Lower leg skin (tissue), 4 donors: Measurements from ENCODE around the gene RPTOR. TPM values are rescaled to one million over a fixed set of nuclear protein-coding genes. Genes with fewer than 3 reads are reported as not detected.

Source experiments
- DNase-seq, 2 donors: peaks; one replicate each; pipeline ENCODE4 v3.0.0-alpha.2; 2019; ENCODE audit warnings: low spot score in 2 of 2
- H3K4me3 ChIP-seq: fragments of 200-600 bp; sonication (generic); 2 replicates; pipeline ENCODE4 v1.5.1; 2017; ENCODE audit warnings: mild to moderate bottlenecking, low read depth; ENCODE audit not compliant: poor library complexity, severe bottlenecking
- CTCF ChIP-seq, 3 donors: fragments of 450-650 bp; IDR thresholded peaks; one replicate each; pipeline ENCODE4 v1.5.1; 2016; ENCODE audit warnings: antibody characterized with exemption in 3 of 3, mild to moderate bottlenecking in 3 of 3, moderate library complexity in 2 of 3
- POLR2A ChIP-seq, 2 donors: fragments of 450-650 bp; IDR thresholded peaks; one replicate each; pipeline ENCODE4 v1.6.1; 2016 to 2017; ENCODE audit warnings: antibody characterized with exemption in 2 of 2, mild to moderate bottlenecking in 1 of 2, moderate library complexity in 1 of 2
- WGBS, 2 donors: methylation state at CpG; one replicate each; pipeline ENCODE4 v1.1.5; 2018; 5-methylcytosine and 5-hydroxymethylcytosine counted together
- intact Hi-C: fragments of 100-400 bp; cut with DNase I; formaldehyde crosslinking; loops from one replicate; pipeline ENCODE4 v1.15.0; 2023; ENCODE audit warnings: low total_unique reads
- total RNA-seq, 4 donors: library from RNA; depleted of rRNA; stranded (reverse); fragments of >200 nt; gene quantifications; one replicate each; pipeline ENCODE4 v1.1.0, GENCODE V29; 2016

Gene RPTOR
- total RNA-seq, 4 donors from 2014 or later = 30.7 to 68.2 (median 39.8) TPM

- intact Hi-C loops = no loop called here
- DNase-seq = no peak
- H3K4me3 ChIP-seq = no peak overlapping the region
- TF ChIP-seq CTCF (IDR thresholded peaks at IDR 0.05) = no peak
- TF ChIP-seq POLR2A (IDR thresholded peaks at IDR 0.05) = no peak
- 84 to 87% methylated on average over 11 of the region's 11 CpGs for WGBS, 2 donors
Observed at GRCh38 chr17:80771612-80772005, 227.0 kb downstream of the RPTOR start.

GRCh38 chr17:80772906-80773242 lies 228.2 kb downstream of the RPTOR start:
- WGBS, 2 donors = 93 to 95% methylated on average over 7 to 8 of the region's 8 CpGs
- DNase-seq = no peak

GRCh38 chr17:80773243-80773991 lies 228.8 kb downstream of the RPTOR start:
- no peak overlapping the region for H3K4me3 ChIP-seq
- intact Hi-C loops = no loop called here
- TF ChIP-seq CTCF (IDR thresholded peaks at IDR 0.05) (no peak), POLR2A (IDR thresholded peaks at IDR 0.05) (no peak)
- WGBS, 2 donors = 55 to 68% methylated on average over 19 of the region's 19 CpGs
- DNase-seq = no peak

More at GRCh38 chr17:80772906-80773242, 228.2 kb downstream of the RPTOR start:
- no peak for TF ChIP-seq POLR2A (IDR thresholded peaks at IDR 0.05)
- TF ChIP-seq CTCF (IDR thresholded peaks at IDR 0.05) = no peak
- intact Hi-C loops = no loop called here
- H3K4me3 ChIP-seq = no peak overlapping the region

GRCh38 chr17:80774146-80774545 lies 229.5 kb downstream of the RPTOR start:
- 94 to 97% methylated on average over 20 of the region's 20 CpGs for WGBS, 2 donors
- H3K4me3 ChIP-seq = no peak overlapping the region
- DNase-seq = no peak
- TF ChIP-seq CTCF (IDR thresholded peaks at IDR 0.05) (no peak), POLR2A (IDR thresholded peaks at IDR 0.05) (no peak)
- intact Hi-C loops = no loop called here

GRCh38 chr17:80774643-80775281 lies 230.1 kb downstream of the RPTOR start:
- no peak overlapping the region for H3K4me3 ChIP-seq
- TF ChIP-seq POLR2A (IDR thresholded peaks at IDR 0.05) = no peak
- no peak for TF ChIP-seq CTCF (IDR thresholded peaks at IDR 0.05)
- WGBS, 2 donors = 81 to 85% methylated on average over 21 of the region's 21 CpGs
- intact Hi-C loops = no loop called here
- DNase-seq = no peak
